ENCODE results near the gene HIRA.

Gene HIRA

GRCh38 chr22:19405652-19406051 lies 25.9 kb downstream of the HIRA start:
- DNase-seq: no peak

- no peak for DNase-seq
Observed at GRCh38 chr22:19405133-19405532, 26.4 kb downstream of the HIRA start.

- DNase-seq: no peak
Observed at GRCh38 chr22:19404676-19405075, 26.9 kb downstream of the HIRA start.

- no peak for DNase-seq
Observed at GRCh38 chr22:19402642-19403191, 28.8 kb downstream of the HIRA start.

GRCh38 chr22:19401483-19401882 lies 30.1 kb downstream of the HIRA start:
- no peak for DNase-seq

GRCh38 chr22:19400881-19401280 lies 30.7 kb downstream of the HIRA start:
- no peak for DNase-seq

GRCh38 chr22:19398652-19399051 lies 32.9 kb downstream of the HIRA start:
- DNase-seq: no peak

GRCh38 chr22:19398206-19398605 lies 33.3 kb downstream of the HIRA start:
- DNase-seq: no peak

GRCh38 chr22:19397734-19398104 lies 33.8 kb downstream of the HIRA start:
- no peak for DNase-seq

- no peak for DNase-seq
Observed at GRCh38 chr22:19396934-19397733, 34.4 kb downstream of the HIRA start.

GRCh38 chr22:19396561-19396933 lies 35.0 kb downstream of the HIRA start:
- no peak for DNase-seq

- DNase-seq: no peak
Observed at GRCh38 chr22:19395276-19395675, 36.3 kb downstream of the HIRA start.

- no peak for DNase-seq
Observed at GRCh38 chr22:19394274-19395050, 37.1 kb downstream of the HIRA start.

- no peak for DNase-seq
Observed at GRCh38 chr22:19393704-19394103, 37.8 kb downstream of the HIRA start.

GRCh38 chr22:19387575-19387974 lies 44.0 kb downstream of the HIRA start:
- no peak for DNase-seq

GRCh38 chr22:19387038-19387437 lies 44.5 kb downstream of the HIRA start:
- no peak for DNase-seq

- DNase-seq: no peak
Observed at GRCh38 chr22:19386248-19386647, 45.3 kb downstream of the HIRA start.

- DNase-seq: no peak
Observed at GRCh38 chr22:19385221-19385906, 46.2 kb downstream of the HIRA start.

GRCh38 chr22:19383292-19383691 lies 48.2 kb downstream of the HIRA start:
- no peak for DNase-seq

- no peak for DNase-seq
Observed at GRCh38 chr22:19382240-19382639, 49.3 kb downstream of the HIRA start.

GRCh38 chr22:19378344-19378674 lies 53.2 kb downstream of the HIRA start:
- no peak for DNase-seq

- no peak for DNase-seq
Observed at GRCh38 chr22:19377565-19378343, 53.8 kb downstream of the HIRA start.

- no peak for DNase-seq
Observed at GRCh38 chr22:19376971-19377370, 54.6 kb downstream of the HIRA start.
